Stimulated activated CD4-positive, alpha-beta T cell treated with anti-CD3 and anti-CD28 coated beads, Interleukin-2, amount 100 ng/mL, for 4 hours (primary cell): ENCODE results near the gene EPHA1.

Experiments
- DNase-seq: peaks from one replicate; pipeline ENCODE4 v3.0.0-alpha.2; 2020; ENCODE audit warnings: low read depth

Gene EPHA1

DNA sequence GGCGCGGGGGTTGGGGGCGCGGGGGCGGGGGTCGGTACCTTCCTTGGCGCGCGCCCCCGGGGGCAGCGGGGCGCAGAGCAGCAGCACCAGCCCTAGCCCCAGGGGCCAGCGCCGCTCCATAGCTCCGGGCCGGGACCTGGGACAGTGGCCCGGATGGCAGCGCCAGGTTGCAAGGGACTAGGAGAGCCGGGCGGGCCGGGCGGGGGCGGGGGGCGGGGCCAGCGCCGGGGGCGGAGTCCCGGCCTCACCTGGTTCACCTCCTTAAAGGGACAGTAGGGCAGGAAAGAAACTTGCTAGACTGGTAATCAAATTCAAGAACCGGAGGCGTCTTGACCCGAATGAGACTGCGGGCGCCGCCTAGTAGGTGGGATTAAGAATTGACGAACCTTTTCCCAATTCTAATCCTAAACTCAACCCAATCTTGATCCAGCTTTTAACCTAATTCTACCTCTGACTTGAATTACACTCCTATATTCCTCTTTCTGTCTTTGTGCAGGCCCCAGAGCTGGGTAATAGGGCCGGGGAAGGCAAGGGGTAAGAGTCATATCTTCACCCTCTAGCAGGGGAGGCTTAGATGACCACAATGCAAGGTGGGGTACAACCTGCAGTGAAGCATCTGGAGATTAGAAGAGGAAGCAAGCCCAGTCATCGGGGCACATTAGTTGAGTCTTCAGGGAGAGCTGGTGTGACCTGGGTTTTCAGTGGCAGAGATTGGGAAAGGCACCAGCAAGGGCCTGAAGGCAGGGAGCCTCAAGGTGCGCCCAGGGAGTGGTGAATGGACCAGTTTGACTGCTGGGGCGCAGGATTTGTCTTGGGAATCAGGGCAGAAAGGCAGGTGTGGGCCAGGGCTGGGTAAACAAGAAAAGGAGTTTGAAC, at the start of gene EPHA1:
TSS of gene EPHA1 (minus strand) at position 171 of the 876 bp plus-strand sequence. CDS start at position 120, 51 bp downstream.
- peak; percentile 38 for DNase-seq

DNA sequence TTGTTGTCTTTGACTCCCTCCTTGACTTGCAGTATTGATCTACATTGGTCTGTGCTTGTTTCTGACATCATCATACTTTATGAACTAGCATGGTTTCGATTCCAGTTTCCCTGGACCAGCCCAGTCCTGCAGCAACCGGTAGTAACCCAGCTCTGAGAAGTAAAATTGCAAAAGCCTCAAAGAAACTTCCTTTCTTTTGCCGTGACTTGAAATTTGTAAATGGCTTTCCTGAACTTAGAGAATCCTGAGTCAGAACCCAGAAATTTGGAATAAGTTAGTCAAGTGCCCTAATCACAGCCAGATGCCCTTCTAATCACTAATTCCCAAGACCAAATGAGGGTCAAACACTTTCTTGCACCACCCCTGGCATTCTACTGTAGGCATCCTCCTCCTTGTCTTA, 49.6 kb upstream of the EPHA1 start:
- no peak for DNase-seq

DNA sequence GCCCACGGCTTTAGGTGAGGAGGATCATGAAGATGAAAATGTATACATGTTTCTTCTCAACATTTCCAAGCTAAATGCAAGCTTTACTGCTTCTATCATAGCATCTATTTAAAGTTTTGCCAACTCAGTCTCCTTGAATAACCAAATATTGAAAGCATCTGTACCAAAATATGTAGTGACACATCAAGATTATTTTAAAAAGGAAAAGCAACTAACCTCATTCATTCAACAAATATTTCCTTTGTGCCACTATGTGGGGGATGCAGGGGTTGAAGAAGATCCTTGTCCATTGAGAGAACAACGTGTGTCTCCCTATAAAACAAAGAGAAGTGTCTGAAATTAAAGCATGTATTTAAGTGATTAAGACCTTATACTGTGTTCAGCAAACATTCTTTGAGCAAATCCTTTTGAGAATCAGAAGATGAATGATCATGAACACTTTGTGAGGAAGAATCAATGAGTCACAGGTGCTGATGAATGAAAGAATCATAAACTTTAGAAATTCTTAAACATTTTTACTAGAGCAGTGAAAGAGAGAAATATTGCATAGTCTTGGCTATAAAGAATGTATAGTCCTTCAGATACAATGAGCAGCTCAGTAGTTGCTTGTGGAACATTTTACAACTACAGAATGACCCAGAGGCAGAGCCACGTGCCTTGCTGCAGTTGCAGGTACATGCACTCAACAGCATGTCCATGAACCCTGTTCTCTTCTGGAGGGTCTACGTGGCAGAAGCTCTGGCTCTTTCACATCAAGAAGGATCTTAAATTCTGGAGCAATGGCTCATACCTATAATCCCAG, 48.5 kb upstream of the EPHA1 start:
- DNase-seq = no peak

DNA sequence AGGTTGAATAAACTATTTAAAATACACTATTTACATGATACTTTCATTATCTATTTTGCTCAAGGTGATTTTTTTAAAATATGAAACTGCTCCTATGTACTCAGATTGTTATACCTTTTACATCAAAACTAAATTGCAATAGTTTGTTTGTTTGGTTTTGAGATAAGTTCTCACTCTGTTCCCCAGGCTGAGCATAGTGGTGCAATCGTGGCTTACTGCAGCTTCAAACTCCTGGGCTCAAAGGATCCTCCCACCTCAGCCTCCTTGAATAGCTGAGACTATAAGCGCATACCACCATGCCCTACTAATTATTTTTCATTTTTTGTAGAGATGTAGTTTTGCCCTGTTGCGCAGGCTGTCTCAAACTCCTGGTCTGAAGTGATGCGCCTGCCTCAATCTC, 47.3 kb upstream of the EPHA1 start:
- no peak for DNase-seq

DNA sequence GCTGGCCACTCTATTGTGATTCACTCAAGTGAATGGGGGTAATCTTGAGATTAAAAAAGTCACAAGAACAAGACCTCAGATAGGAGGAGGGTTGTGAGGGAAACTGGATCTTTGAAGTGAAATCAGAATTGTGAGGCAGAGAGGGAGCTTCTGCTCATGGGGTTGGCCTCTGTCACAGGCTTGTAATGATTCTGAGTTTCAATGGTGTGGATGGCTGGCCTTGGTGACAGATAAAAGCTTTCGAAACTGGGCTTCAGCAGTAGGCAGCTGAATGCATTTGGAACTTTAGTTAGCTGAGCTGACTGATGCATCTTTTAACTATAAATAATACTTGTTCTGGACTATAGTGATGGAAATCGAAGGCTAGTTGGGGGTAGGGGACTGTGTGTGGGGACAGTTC, 46.8 kb upstream of the EPHA1 start:
- no peak for DNase-seq

DNA sequence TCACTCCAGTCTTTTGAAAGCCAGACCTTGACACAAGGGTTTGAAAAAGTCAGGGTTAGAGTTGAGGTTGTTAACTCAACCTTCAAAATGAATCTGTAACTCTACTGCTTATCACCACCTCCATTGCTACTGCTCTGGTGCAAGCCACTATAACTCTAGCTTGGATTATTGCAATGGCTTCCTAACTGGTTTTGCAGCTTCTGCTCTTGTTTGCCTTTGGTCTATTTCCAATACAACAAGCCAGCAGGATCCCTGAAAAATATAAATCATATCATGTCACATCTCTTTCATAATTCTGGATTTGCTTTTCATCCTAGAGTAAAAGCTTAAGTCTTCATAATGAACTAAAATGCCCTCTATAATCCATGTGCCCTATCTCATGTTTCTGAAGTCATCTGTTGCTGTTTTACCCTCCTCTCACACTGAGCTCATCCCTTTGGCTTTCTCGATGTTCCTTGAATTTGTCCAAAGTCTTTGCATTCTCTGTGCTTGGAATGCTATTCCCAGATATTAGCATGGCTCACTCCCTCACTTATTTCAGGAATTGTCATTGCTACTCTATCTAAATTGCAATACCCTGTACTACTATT, 45.5 kb upstream of the EPHA1 start:
- DNase-seq = no peak

DNA sequence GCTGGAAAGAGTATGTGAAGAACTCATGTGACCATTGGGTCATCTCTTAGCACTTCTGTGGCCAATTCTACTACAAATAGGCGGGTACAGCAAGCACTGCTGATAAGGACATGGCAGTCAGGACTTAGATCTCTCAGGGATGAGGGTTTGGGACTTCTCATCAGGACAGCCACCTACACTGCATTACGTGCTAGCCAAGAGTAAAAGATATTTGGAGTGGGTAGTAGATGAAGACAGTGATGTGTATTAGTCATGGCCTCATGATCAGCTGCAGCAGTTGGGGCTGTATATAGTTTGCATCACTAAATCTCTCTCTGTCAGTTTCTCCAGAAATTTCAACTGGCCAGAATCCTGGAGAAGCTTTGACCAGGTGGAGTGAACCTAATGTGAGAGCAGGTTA, 43.8 kb upstream of the EPHA1 start:
- DNase-seq = no peak

DNA sequence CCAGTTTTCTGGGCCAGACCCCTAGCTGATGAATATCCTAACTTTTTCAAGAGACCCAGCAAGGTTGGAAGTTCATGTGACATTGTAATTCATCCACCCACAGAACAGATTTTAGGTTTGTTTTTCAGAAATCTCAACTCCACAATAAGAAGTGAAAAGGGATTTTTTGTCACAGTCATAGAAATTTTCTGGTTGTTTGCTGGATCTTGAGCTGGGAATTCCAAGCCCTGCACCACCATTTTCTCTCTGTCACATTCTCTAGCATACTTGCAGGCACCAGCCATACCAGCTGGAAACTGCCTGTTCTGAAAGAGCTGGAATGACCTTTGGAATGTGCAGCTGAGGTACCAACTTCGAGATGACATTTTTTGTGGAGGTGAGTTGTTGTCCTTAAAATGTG, 43.1 kb upstream of the EPHA1 start:
- DNase-seq = no peak

DNA sequence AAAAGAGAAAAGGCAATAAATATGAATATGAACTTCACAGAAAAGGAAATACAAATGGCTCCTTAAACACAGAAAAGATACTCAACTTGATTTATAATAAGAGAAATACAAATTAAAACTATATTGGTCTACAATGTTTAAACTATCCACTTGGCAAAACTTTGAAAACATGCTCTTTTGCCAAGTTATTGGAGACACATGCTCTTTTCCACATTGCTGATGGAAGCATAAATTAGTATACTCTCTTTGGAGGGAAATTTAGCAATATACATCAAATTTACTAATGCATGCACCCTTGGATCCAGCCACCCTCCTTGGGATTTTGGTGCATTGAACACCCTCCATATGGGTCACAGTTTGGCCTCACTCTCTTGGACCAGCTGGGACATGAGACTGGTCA, 42.5 kb upstream of the EPHA1 start:
- DNase-seq = no peak

DNA sequence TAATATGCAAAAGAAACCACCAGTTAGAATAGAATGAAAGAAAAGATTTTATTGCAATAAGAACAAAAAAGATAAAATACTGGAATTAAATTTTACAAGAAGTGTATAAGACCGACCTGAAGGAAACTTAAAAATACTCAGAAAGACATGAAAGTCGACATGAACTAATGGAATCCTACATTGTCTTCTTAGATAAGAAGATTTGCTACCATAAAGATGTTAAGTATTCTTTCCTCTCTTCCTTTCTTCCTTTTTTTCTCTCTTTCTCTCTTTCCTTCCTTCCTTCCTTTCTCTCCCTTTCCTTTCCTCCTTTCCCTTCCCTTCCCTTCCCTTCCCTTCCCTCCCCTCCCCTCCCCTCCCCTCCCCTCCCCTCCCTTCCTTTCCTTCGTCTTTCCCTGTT, 41.1 kb upstream of the EPHA1 start:
- DNase-seq = no peak

DNA sequence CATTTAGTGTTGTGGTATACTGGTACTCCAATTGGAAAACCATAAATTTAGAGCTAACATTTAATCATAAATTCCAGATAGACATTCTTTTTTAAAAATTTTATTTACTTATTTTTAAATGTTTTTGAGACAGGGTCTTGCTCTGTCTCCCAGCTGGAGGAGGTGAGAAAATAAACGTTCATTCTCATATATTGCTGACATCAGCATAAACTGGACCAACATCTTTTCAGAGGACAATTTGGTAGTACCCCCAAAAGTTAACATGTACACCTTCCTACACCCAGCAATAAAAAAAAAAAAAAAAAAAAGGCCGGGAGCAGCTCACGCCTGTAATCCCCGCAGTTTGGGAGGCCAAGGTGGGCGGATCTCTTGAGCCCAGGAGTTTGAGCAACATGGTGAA, 39.8 kb upstream of the EPHA1 start:
- DNase-seq = no peak

DNA sequence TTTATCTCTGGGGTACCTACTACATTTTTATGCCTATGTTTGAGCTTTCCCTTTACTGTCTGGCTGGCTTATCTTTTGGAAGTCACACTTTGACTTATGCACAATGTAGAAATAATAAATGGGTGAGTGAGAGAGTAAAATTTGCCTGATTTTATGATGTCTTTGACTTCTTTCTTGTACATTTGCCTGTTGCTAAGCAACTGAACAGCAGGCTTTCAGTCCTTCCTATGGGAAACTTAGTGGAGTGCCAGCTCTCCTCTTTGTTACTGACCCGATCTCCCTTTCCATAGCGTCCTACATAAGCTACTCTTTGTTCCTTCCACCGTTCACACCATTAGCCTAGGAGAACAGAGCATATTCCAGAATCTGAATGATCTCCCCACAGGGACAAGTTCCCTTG, 38.8 kb upstream of the EPHA1 start:
- DNase-seq = no peak

DNA sequence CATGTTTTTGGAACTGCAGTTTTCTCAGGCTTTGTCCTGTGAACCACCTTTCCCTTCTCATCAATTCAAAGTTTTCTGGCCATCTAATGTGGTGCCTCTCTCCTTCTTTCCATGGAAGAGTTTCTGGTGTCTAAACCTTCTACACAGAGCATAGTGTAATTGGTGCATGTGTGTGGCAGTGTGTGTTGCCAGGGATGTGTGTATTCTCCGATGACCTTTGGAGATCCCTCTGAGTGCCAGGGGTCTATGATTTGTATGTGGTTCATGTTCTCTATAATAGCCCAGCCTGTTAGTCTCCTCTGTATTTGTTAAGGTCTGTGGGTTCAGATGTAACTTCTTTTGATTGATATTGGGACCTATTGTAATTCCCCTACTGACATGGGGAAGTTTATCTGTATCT, 36.1 kb upstream of the EPHA1 start:
- no peak for DNase-seq

DNA sequence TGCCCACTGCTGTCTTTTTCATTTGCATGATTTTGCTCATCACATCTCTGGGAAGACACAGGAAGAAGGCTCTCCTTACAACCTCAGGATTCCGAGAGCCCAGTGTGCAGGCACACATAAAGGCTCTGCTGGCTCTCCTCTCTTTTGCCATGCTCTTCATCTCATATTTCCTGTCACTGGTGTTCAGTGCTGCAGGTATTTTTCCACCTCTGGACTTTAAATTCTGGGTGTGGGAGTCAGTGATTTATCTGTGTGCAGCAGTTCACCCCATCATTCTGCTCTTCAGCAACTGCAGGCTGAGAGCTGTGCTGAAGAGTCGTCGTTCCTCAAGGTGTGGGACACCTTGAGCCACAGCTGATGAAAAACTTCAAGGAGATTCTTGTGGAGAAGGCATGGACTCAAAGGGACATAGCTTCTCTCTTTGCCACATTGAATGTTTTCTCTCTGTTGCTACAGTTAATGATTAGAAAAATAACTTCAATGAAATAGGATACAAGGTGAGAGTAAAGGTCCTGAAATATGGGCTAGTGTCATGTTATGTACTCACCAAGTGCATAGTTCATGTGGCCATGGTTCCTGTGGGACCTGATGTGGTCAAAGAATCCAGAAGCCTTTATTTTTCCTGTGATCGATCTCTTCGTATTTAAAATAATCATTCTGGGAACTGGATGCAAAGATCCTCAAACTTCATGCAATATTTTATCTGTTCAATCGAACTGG, 35.6 kb upstream of the EPHA1 start:
- DNase-seq = no peak

DNA sequence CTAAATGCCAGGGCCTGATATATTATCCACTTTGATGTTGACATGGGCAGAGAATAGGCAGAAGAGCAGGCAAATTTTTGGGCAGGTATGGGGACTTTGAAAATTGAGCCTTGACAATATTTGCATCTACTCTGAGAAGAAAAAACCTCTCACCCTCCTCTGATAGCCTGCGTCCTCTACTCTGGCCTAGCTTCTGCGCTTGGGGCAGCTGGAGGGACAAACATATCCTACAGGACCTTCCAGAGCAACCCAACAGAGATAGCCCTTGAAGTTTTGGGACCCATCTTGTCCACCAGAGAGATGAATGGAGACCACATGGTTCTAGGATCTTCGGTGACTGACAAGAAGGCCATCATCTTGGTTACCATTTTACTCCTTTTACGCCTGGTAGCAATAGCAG, 34.5 kb upstream of the EPHA1 start, which contains the start of gene TAS2R60:
TSS of gene TAS2R60 (plus strand) at position 301 of the 400 bp plus-strand sequence. CDS start at position 301, 0 bp downstream.
- DNase-seq = no peak

DNA sequence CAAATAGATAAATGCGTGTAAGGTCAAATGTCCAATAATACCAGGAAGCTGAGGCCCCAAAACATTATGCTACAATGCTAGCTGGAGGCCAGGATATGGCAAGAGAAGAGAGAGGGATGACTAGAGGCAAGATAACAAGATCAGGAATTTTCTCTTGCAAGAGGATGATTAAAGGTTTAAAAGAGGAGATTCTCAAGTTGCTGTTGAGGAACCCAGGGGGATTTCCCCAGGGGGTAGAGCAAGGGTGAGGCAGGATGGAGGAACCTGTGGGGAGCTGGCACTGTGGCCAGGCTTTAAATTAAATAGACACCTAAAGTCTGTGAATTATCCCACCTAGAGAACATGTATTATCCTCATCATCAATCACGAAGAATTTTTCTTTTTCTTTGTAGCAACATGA, 31.2 kb upstream of the EPHA1 start:
- DNase-seq = no peak

DNA sequence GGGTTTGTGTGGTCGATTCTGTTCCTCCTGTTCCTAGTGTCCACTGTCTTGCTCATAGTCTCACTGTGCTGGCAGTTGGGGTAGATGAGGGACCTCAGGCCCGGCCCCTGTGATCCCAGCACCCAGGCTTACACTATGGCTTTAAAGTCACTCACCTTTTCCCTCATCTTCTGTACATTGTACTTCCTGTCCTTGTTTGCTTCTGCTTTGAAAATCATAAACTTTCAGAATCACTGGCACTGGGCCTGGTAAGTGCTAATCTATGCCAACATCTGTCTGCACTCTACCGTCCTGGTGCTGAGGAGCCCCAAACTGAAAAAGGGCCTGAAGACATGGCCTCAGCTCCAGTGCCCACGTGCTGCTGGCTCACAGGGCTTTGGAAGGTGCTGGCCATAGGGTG, 28.9 kb upstream of the EPHA1 start:
- no peak for DNase-seq

DNA sequence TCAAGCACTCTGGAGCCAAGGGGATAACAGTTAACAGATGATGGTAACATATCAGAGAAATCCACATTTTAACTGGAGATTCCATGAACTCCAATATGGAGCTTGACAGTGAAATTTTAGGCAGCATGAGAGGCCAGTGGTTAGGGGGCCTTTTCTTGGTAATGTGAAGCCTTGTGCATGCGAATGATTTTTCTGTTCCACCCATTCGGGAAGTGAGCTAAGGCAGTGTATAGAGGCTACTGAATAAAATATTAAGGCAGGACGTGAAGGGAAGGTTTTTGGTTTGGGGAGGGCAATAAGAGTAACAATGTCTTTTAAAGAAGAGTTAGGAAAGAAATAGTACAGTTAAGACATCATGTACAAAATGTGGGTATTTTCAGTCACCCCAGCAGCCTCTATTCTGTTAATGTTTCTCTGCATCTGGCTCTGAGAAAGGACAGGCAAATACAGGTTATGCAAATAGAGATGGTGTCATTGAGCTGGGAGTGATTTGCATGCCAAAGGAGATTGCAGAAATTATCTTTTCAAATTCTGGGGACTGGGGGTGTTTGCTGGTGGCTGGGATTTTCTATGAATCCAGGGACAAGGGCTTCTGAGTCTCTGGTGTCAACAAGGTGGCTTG, 27.8 kb upstream of the EPHA1 start:
- DNase-seq = no peak

DNA sequence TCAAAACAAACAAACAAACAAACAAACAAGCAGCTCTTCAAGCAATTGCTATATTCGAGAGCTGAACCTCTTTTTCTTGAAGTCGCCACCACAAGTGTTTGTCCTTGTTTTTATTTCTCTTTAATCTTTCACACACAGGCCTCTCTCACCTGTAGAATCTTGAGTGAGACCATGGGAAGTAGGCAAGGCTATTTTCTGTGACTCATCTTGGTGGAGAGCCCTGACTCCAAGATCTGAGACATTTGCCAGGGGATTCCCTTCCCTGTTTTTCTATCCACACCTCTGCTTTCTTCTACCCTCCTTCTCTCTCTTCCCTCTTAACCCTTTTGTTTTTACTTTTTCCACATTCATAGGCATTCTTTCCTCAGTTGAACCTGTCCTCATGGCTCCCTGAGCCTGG, 26.6 kb upstream of the EPHA1 start:
- no peak for DNase-seq

DNA sequence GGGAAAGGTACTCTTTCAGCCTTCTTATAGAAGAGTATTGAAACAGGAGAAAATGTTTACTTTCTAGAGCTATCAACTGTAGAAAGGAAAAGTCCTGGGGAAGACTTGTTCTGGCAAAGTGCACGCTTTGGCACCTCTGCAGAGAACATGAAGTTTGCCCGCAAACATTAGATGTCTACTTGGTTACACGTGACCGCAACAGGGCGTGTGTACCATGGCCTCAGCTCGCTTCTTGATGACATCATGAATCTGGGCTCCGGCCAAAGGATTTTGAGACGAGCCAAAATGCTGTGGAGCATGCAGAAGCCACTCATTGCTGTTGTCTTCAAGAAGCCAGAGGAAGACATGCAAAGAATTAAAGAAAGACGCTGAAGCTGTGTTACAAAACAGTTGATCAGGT, 26.0 kb upstream of the EPHA1 start:
- DNase-seq = no peak

DNA sequence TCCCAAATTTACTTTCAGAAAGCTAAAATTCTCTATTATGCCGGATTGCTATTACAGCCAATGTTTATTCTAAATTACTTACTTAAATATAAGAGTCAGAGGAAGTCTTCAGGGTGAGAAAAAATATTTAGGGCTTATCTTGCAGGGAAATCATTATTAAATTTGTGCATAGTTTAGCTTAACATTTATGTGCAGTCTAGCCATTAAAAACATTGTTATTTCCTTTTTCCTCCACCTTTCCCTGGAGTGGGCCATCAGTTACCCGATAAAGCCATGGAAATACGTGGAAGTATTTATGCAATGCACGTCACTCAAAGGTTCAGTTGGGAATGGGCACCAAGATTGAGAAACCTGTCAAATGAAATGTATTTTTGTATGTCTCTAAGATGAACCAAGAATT, 25.1 kb upstream of the EPHA1 start:
- DNase-seq = no peak

DNA sequence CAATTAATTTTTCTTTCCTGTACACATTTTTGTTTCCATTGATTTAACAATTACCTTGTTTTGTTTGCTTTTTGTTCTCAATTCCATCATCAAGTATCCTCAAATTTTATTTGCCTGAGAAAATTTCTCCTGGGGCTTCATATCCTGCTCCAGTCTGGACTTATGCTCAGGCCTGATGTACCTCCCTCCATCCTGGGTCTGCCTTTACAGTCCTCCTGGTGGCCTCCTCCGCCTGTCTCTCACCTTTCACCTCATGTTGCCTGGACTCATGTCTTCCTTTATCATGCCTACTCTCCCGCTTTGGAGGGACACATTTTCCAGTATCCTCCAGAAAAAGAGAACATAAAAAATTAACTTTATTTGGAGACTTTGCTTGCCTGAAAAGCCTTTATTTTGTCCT, 22.5 kb upstream of the EPHA1 start:
- no peak for DNase-seq
